ENCODE data around the gene TPCN1. TPM values are rescaled to one million over a fixed set of nuclear protein-coding genes. Genes with fewer than 3 reads are reported as not detected.

TPCN1 gene
- total and polyA plus RNA-seq, 2 experiments from 2014 or later, result 14.4 to 16.2 TPM

GRCh38 chr12:113341535-113341934, 120.3 kb downstream of the TPCN1 start:
- no peak for DNase-seq (ENCODE audit: low spot score)
- H3K27me3 ChIP-seq (ENCODE audit: insufficient read depth), result no peaks in the 10 kb centered on the region
- ATAC-seq, result no peak
- H3K36me3 ChIP-seq (ENCODE audit: insufficient read depth), result no peaks in the 10 kb centered on the region
- no peaks in the 10 kb centered on the region for H3K79me2 ChIP-seq (replicated peaks; ENCODE audit: insufficient read depth)
- no peak overlapping the region for H3K27ac Mint-ChIP-seq
- H3K27ac ChIP-seq (ENCODE audit: low read depth), result no peak overlapping the region
- no peaks in the 10 kb centered on the region for H3K9me2 ChIP-seq (ENCODE audit: insufficient read depth)
- TF ChIP-seq CREB1 (CRISPR knock-in tag; IDR thresholded peaks at IDR 0.05; ENCODE audit: low read depth) (no peak), CTCF (conservative IDR thresholded peaks at IDR 0.05; ENCODE audit: low read depth in 2 of 2) (no peak), ZNF462 (CRISPR knock-in tag; IDR thresholded peaks at IDR 0.05) (no peak), ZNF114 (CRISPR knock-in tag; IDR thresholded peaks at IDR 0.05) (no peak), JUNB (IDR thresholded peaks at IDR 0.05; ENCODE audit: unreplicated experiment) (no peak), STAT1 (IDR thresholded peaks at IDR 0.05; ENCODE audit: unreplicated experiment) (no peak), EZH2 (IDR thresholded peaks at IDR 0.05; ENCODE audit: low read depth, unreplicated experiment) (no peak), EZH2phosphoT487 (IDR thresholded peaks at IDR 0.05; ENCODE audit: unreplicated experiment) (no peak), REST (IDR thresholded peaks at IDR 0.05; ENCODE audit: unreplicated experiment) (no peak), POLR2AphosphoS5 (IDR thresholded peaks at IDR 0.05; ENCODE audit: low read depth) (no peak), NANOG (IDR thresholded peaks at IDR 0.05; ENCODE audit: borderline replicate concordance) (no peak)
- no peaks in the 10 kb centered on the region; the same call in 1 of the 3 replicates for H3K9me3 Mint-ChIP-seq
- H3F3A ChIP-seq (replicated peaks; ENCODE audit: low read depth), result no peaks in the 10 kb centered on the region
- H3K4me3 ChIP-seq, result no peak overlapping the region
- H2AFZ ChIP-seq, result no peak overlapping the region
- H3K4me1 Mint-ChIP-seq, result peaks cover 5% of the 10 kb centered on the region
- no peak overlapping the region for H3K4me3 Mint-ChIP-seq
- peaks cover 4% of the 10 kb centered on the region for H3K27me3 Mint-ChIP-seq (ENCODE audit: insufficient read depth, low read depth, poor library complexity)
- peaks cover 4% of the 10 kb centered on the region; the same call in 1 of the 2 replicates for H3K4me1 ChIP-seq (ENCODE audit: insufficient read depth)
- H4K20me1 ChIP-seq (replicated peaks; ENCODE audit: insufficient read depth), result no peaks in the 10 kb centered on the region
- no peak overlapping the region for H3K4me2 ChIP-seq
- no peaks in the 10 kb centered on the region for H3K36me3 Mint-ChIP-seq (ENCODE audit: low read depth)
